HepG2 (cell line): Measurements from ENCODE around the gene KLF7. TPM values are rescaled to one million over a fixed set of nuclear protein-coding genes. Genes with fewer than 3 reads are reported as not detected.

Experiments used
- ATAC-seq: fragments of 200-7000 bp; cut with Tn5 transposase; 3 replicates; pipeline ENCODE4 v1.9.1; 2020; ENCODE audit warnings: mild to moderate bottlenecking, moderate library complexity
- BruUV-seq: library from RNA; stranded (reverse); fragments of 400-500 nt; replicated peaks from 2 replicates; lab custom pipeline; 2021; lab: Mats Ljungman, UMichigan
- CTCF ChIA-PET: fragments of 300-600 bp; formaldehyde crosslinking; extraction: SDS; loops from one replicate; lab custom pipeline; 2021; ENCODE audit warnings: low total read pairs, inconsistent platforms, low intra/inter-chr PET ratio; lab: Yijun Ruan, JAX
- POLR2A ChIA-PET: fragments of 350-600 bp; sonication (Branson Sonifier 250); formaldehyde crosslinking; loops from one replicate; lab custom pipeline; 2020; ENCODE audit warnings: antibody characterized with exemption, inconsistent platforms; lab: Yijun Ruan, JAX
- DNase-seq: peaks from one replicate; pipeline ENCODE4 v3.0.0-alpha.2; 2015; ENCODE audit warnings: low spot score
- FAIRE-seq: peaks from 3 replicates; lab custom pipeline; 2011; peaks lifted over from hg19 to GRCh38; lab: Jason Lieb, UNC
- H2AFZ ChIP-seq: one replicate; pipeline ENCODE4 v1.6.1; 2011; ENCODE audit warnings: low read length, inconsistent platforms
- H3K27ac ChIP-seq: fragments of 300-600 bp; 3 replicates; pipeline ENCODE4 v1.8.0; 2011; ENCODE audit warnings: mixed run types, mild to moderate bottlenecking, mixed read lengths, low read length, inconsistent platforms; ENCODE audit not compliant: insufficient read depth; ENCODE audit errors: extremely low read length
- H3K27me3 ChIP-seq, 2 experiments: fragments of 200-600 bp in 1 of 2; 2 replicates in 1 of 2; 3 replicates in 1 of 2; pipeline versions ENCODE4 v1.6.0 to v1.8.0; 2011; ENCODE audit warnings: low read length in 2 of 2, mild to moderate bottlenecking in 2 of 2, moderate library complexity in 2 of 2, inconsistent platforms in 1 of 2; ENCODE audit not compliant: insufficient read depth in 2 of 2, control insufficient read depth in 1 of 2
- H3K36me3 ChIP-seq, 2 experiments: fragments of 200-600 bp in 1 of 2; replicated peaks in 1 of 2; 2 replicates in 1 of 2; 3 replicates in 1 of 2; pipeline versions ENCODE4 v1.5.1 to v1.8.0; 2011; ENCODE audit warnings: low read length in 2 of 2, inconsistent platforms in 1 of 2; ENCODE audit not compliant: insufficient read depth in 2 of 2, control insufficient read depth in 1 of 2
- H3K4me1 ChIP-seq: 2 replicates; pipeline ENCODE4 v1.5.1; 2012; ENCODE audit warnings: low read length, inconsistent platforms; ENCODE audit not compliant: insufficient read depth
- H3K4me2 ChIP-seq: 2 replicates; pipeline ENCODE4 v1.6.0; 2011; ENCODE audit warnings: low read depth, low read length, inconsistent platforms
- H3K4me3 ChIP-seq, 3 experiments: fragments of 200-600 bp in 1 of 3; sonication (generic), shearing (Covaris generic) in 1 of 3; replicated peaks in 1 of 3; 2 replicates each; pipeline ENCODE4 v1.5.1; 2011 to 2016; ENCODE audit warnings: low read length in 3 of 3, inconsistent platforms in 2 of 3, low read depth in 2 of 3, mild to moderate bottlenecking in 2 of 3, control low read depth in 1 of 3, mixed read lengths in 1 of 3; ENCODE audit not compliant: insufficient read depth in 1 of 3
- H3K79me2 ChIP-seq: one replicate; pipeline ENCODE4 v1.6.1; 2011; ENCODE audit warnings: low read length, inconsistent platforms; ENCODE audit not compliant: insufficient read depth
- H3K9ac ChIP-seq: 2 replicates; pipeline ENCODE4 v1.6.0; 2011; ENCODE audit warnings: mild to moderate bottlenecking, low read depth, low read length, inconsistent platforms; ENCODE audit not compliant: insufficient read depth
- H3K9me3 ChIP-seq: 2 replicates; pipeline ENCODE4 v1.5.1; 2012; ENCODE audit warnings: mild to moderate bottlenecking, low read length
- H4K20me1 ChIP-seq: 2 replicates; pipeline ENCODE4 v1.6.0; 2011; ENCODE audit warnings: inconsistent platforms, mild to moderate bottlenecking, low read length, moderate library complexity; ENCODE audit not compliant: insufficient read depth
- NONO ChIP-seq, 2 experiments: fragments of 450-650 bp in 1 of 2; sonication (generic) in 1 of 2; formaldehyde crosslinking in 1 of 2; IDR thresholded peaks in 1 of 2; conservative IDR thresholded peaks in 1 of 2; 2 replicates each; pipeline versions ENCODE4 v1.6.1 to v1.8.0; 2017 to 2022; ENCODE audit warnings: mild to moderate bottlenecking in 1 of 2, missing genetic modification reagents in 1 of 2, moderate library complexity in 1 of 2
- WIZ ChIP-seq: sonication (generic); formaldehyde crosslinking; IDR thresholded peaks from 2 replicates; pipeline ENCODE4 v1.5.1; 2020; ENCODE audit warnings: mild to moderate bottlenecking, missing genetic modification reagents
- ZNF260 ChIP-seq: sonication (generic); formaldehyde crosslinking; IDR thresholded peaks from 2 replicates; pipeline ENCODE4 v1.4.0; 2020; ENCODE audit warnings: missing genetic modification reagents, low read depth, mild to moderate bottlenecking, borderline replicate concordance
- ZNF362 ChIP-seq: sonication (generic); formaldehyde crosslinking; IDR thresholded peaks from 2 replicates; pipeline ENCODE4 v1.4.0; 2020; ENCODE audit warnings: missing genetic modification reagents, mild to moderate bottlenecking, borderline replicate concordance
- ZNF672 ChIP-seq: sonication (generic); formaldehyde crosslinking; IDR thresholded peaks from 2 replicates; pipeline ENCODE4 v1.8.1; 2022; ENCODE audit warnings: missing genetic modification reagents
- WGBS: methylation state at CpG from one replicate; pipeline ENCODE4 v1.1.6; 2017; ENCODE audit warnings: low lambda C conversion rate; 5-methylcytosine and 5-hydroxymethylcytosine counted together
- in situ Hi-C: cut with HindIII; loops from 2 replicates; pipeline ENCODE4 v1.10.0; 2017; ENCODE audit warnings: low pct_unique_long_range_greater_than_20kb; ENCODE audit not compliant: extremely low pct_ligation_motif_present
- intact Hi-C: fragments of 100-400 bp; cut with micrococcal nuclease; formaldehyde crosslinking; loops from one replicate; pipeline ENCODE4 v1.10.0; 2022; ENCODE audit not compliant: unreplicated experiment
- polyA plus RNA-seq, 8 experiments: library from polyadenylated mRNA; depleted of rRNA in 3 of 8; stranded (reverse) in 7 of 8; unstranded in 1 of 8; fragments of >200 nt; fragmentation: Illumina TruSeq in 4 of 8; extraction: Trizol in 4 of 8; gene quantifications; 2 replicates each; pipeline versions ENCODE4 v1.2.1 to v1.2.3, GENCODE V29; 2011 to 2016; ENCODE audit warnings: low read depth in 4 of 8, missing spikeins in 1 of 8, mixed read lengths in 1 of 8; ENCODE audit not compliant: insufficient read depth in 1 of 8
- total RNA-seq, 5 experiments: library from RNA; depleted of rRNA; stranded (reverse); fragments of >200 nt; fragmentation: Illumina TruSeq; extraction: Trizol; gene quantifications; 2 replicates each; pipeline ENCODE4 v1.2.3, GENCODE V29; 2016; ENCODE audit warnings: low read depth in 1 of 5

Gene KLF7
- total and polyA plus RNA-seq, 2 of the 13 experiments (the other 11 are each of a cell fraction or from before 2014, with no cell fraction given), result 2.6 to 5.4 TPM

- in situ Hi-C loops, result no loop called here
- BruUV-seq, result no TSS peak
- TF ChIP-seq ZNF260 (CRISPR knock-in tag), result no peak
- TF ChIP-seq, all 625 proteins: peak for 0
- CTCF ChIA-PET, result no interaction called here
- no peak overlapping the region for H3K9ac ChIP-seq
- no peak overlapping the region for H3K27ac ChIP-seq
- peaks cover 0 to 3% of the 10 kb centered on the region in 2 experiments; a peak in 1 of 5 replicates for H3K36me3 ChIP-seq
- DNase-seq (no peak), ATAC-seq (no peak), FAIRE-seq (peak; percentile 23)
- H3K27me3 ChIP-seq, result no peaks in the 10 kb centered on the region
- POLR2A ChIA-PET, result no interaction called here
- no peak overlapping the region for H3K4me3 ChIP-seq
- no peak overlapping the region for H2AFZ ChIP-seq
- H3K9me3 ChIP-seq, result no peaks in the 10 kb centered on the region
- H3K4me2 ChIP-seq, result no peak overlapping the region
- intact Hi-C loops, result no loop called here
- no peaks in the 10 kb centered on the region for H3K79me2 ChIP-seq
- H4K20me1 ChIP-seq, result no peaks in the 10 kb centered on the region
- WGBS, result 85% methylated on average over 2 of the region's 2 CpGs
- H3K4me1 ChIP-seq, result no peaks in the 10 kb centered on the region
Observed at GRCh38 chr2:207091176-207091575, 74.6 kb downstream of the KLF7 start.

- no peaks in the 10 kb centered on the region for H4K20me1 ChIP-seq
- BruUV-seq, result no TSS peak
- TF ChIP-seq NONO (IDR thresholded peaks at IDR 0.05), result no peak
- no peak for TF ChIP-seq NONO (CRISPR knock-in tag; conservative IDR thresholded peaks at IDR 0.05)
- TF ChIP-seq ZNF672 (CRISPR knock-in tag), result no peak
- TF ChIP-seq ZNF362 (CRISPR knock-in tag), result no peak
- TF ChIP-seq WIZ (CRISPR knock-in tag), result no peak
- H3K27me3 ChIP-seq, result no peaks in the 10 kb centered on the region
- no peak overlapping the region for H2AFZ ChIP-seq
- ChIA-PET CTCF (no interaction called here), POLR2A (no interaction called here)
- H3K4me2 ChIP-seq, result no peak overlapping the region
- no peaks in the 10 kb centered on the region for H3K9me3 ChIP-seq
- FAIRE-seq (no peak), DNase-seq (no peak), ATAC-seq (no peak)
- in situ Hi-C loops (no loop called here), intact Hi-C loops (no loop called here)
- no peak overlapping the region for H3K27ac ChIP-seq
- H3K79me2 ChIP-seq, result no peaks in the 10 kb centered on the region
- WGBS, result 86% methylated on average over 5 of the region's 5 CpGs
- peaks cover 0 to 5% of the 10 kb centered on the region in 2 experiments; a peak in 2 of 5 replicates for H3K36me3 ChIP-seq
- H3K9ac ChIP-seq, result no peak overlapping the region
- no peak overlapping the region for H3K4me3 ChIP-seq
- H3K4me1 ChIP-seq, result no peaks in the 10 kb centered on the region
Observed at GRCh38 chr2:207090389-207090788, 75.4 kb downstream of the KLF7 start.
